ENCODE results near the gene NKAIN2. TPM values are rescaled to one million over a fixed set of nuclear protein-coding genes. Genes with fewer than 3 reads are reported as not detected.

The NKAIN2 gene
- total RNA-seq, 1 experiment from 2014 or later, result 2.2 TPM

DNA sequence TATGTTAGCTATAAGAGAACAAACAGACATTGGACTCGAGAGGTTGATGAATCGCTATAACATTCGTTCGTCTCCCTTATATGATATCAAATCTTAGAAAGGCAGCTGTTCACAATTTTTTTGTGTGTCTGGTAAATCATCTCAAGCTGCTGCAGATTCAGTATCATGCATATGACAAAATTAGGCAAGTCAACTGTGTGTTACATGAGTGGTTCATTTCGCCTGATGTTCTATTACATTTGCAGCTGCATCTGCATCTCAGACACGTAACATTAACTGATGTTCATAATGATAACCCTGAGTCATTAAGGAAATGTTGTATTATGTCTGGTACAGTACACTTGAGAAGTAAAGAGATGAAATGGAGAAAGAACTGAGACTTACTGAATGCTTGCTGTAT, 92.1 kb downstream of the NKAIN2 start:
- Histone ChIP-seq H3K4me1 (ENCODE audit: insufficient read depth, low read length, poor library complexity, severe bottlenecking) (no peaks in the 10 kb centered on the region), H3K4me3 (ENCODE audit: low read depth, low read length, poor library complexity, severe bottlenecking) (no peak overlapping the region), H3K27me3 (replicated peaks; ENCODE audit: insufficient read depth, low read depth, low read length, poor library complexity) (no peaks in the 10 kb centered on the region), H3K36me3 (ENCODE audit: insufficient read depth, low read length, poor library complexity, severe bottlenecking) (no peaks in the 10 kb centered on the region), H3K9me3 (ENCODE audit: low read depth, low read length, poor library complexity, severe bottlenecking) (no peaks in the 10 kb centered on the region), H3K27ac (ENCODE audit: low read depth, low read length, poor library complexity, severe bottlenecking) (no peak overlapping the region)
- ChIA-PET POLR2A (ENCODE audit: low non-redundant PET) (no interaction called here), CTCF (no interaction called here)
- BruUV-seq (replicated peaks), result no TSS peak
- no peak for DNase-seq (ENCODE audit: low spot score)
- TF ChIP-seq EZH2 (IDR thresholded peaks at IDR 0.05; ENCODE audit: borderline replicate concordance, low read depth, low read length, poor library complexity, severe bottlenecking), result no peak
- TF ChIP-seq, protein P1, sequence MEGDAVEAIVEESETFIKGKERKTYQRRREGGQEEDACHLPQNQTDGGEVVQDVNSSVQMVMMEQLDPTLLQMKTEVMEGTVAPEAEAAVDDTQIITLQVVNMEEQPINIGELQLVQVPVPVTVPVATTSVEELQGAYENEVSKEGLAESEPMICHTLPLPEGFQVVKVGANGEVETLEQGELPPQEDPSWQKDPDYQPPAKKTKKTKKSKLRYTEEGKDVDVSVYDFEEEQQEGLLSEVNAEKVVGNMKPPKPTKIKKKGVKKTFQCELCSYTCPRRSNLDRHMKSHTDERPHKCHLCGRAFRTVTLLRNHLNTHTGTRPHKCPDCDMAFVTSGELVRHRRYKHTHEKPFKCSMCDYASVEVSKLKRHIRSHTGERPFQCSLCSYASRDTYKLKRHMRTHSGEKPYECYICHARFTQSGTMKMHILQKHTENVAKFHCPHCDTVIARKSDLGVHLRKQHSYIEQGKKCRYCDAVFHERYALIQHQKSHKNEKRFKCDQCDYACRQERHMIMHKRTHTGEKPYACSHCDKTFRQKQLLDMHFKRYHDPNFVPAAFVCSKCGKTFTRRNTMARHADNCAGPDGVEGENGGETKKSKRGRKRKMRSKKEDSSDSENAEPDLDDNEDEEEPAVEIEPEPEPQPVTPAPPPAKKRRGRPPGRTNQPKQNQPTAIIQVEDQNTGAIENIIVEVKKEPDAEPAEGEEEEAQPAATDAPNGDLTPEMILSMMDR (conservative IDR thresholded peaks at IDR 0.05; ENCODE audit: low read depth, low read length), result no peak
- intact Hi-C loops (cut with micrococcal nuclease; ENCODE audit: unreplicated experiment), result no loop called here

DNA sequence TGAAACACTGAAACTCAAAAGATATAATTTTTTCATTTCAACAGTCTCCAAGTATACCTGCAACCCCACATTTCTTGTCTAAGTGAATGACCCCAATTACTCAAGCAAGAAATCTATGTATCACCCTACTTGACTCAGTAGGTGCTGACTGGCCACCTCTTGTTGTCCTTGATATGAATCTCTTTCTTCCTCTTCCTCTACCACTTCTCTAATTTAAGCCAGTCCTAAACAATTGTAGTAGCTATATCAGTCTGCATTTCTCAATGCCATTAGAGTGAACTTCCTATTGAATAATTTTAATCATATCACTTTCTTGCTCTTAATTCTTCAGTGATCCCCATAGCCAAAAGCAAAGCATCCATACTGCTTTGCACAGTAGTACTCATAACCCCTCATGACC, 93.2 kb downstream of the NKAIN2 start:
- CTCF ChIA-PET, result no interaction called here
- H3K9me3 ChIP-seq (ENCODE audit: low read depth, low read length, poor library complexity, severe bottlenecking), result no peaks in the 10 kb centered on the region
- DNase-seq (ENCODE audit: low spot score), result no peak
- H3K27me3 ChIP-seq (replicated peaks; ENCODE audit: insufficient read depth, low read depth, low read length, poor library complexity), result no peaks in the 10 kb centered on the region
- intact Hi-C loops (cut with micrococcal nuclease; ENCODE audit: unreplicated experiment), result no loop called here
- no peaks in the 10 kb centered on the region for H3K36me3 ChIP-seq (ENCODE audit: insufficient read depth, low read length, poor library complexity, severe bottlenecking)
- H3K27ac ChIP-seq (ENCODE audit: low read depth, low read length, poor library complexity, severe bottlenecking), result no peak overlapping the region
- no peak overlapping the region for H3K4me3 ChIP-seq (ENCODE audit: low read depth, low read length, poor library complexity, severe bottlenecking)
- BruUV-seq (replicated peaks), result no TSS peak
- no peak for TF ChIP-seq EZH2 (IDR thresholded peaks at IDR 0.05; ENCODE audit: borderline replicate concordance, low read depth, low read length, poor library complexity, severe bottlenecking)
- TF ChIP-seq, protein P1 (conservative IDR thresholded peaks at IDR 0.05; ENCODE audit: low read depth, low read length), result no peak
- no peaks in the 10 kb centered on the region for H3K4me1 ChIP-seq (ENCODE audit: insufficient read depth, low read length, poor library complexity, severe bottlenecking)
- POLR2A ChIA-PET (ENCODE audit: low non-redundant PET), result no interaction called here

DNA sequence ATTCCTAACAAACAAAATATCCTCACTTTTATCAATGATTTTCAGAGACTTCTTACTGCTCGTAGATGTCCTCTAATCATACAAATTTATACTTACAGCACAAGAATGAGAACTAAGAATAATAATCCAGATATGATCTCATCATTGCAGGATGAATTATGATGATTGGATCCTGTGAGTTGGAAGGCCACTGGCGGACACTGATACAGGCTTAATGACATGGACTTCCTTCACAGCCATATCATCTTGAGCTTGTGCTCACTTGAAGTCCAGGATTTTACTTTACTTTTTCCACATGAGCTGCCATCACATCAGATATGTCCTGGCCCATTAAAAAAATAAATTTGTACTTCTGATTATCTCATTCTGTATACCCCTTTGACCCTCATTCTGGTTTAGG, 94.3 kb downstream of the NKAIN2 start:
- CTCF ChIA-PET, result no interaction called here
- POLR2A ChIA-PET (ENCODE audit: low non-redundant PET), result no interaction called here

More for the DNA sequence above, 94.3 kb downstream of the NKAIN2 start:
- Histone ChIP-seq H3K9me3 (ENCODE audit: low read depth, low read length, poor library complexity, severe bottlenecking) (no peaks in the 10 kb centered on the region), H3K27me3 (replicated peaks; ENCODE audit: insufficient read depth, low read depth, low read length, poor library complexity) (no peaks in the 10 kb centered on the region), H3K27ac (ENCODE audit: low read depth, low read length, poor library complexity, severe bottlenecking) (no peak overlapping the region), H3K4me1 (ENCODE audit: insufficient read depth, low read length, poor library complexity, severe bottlenecking) (no peaks in the 10 kb centered on the region), H3K4me3 (ENCODE audit: low read depth, low read length, poor library complexity, severe bottlenecking) (no peak overlapping the region), H3K36me3 (ENCODE audit: insufficient read depth, low read length, poor library complexity, severe bottlenecking) (no peaks in the 10 kb centered on the region)
- no TSS peak for BruUV-seq (replicated peaks)
- no peak for DNase-seq (ENCODE audit: low spot score)
- intact Hi-C loops (cut with micrococcal nuclease; ENCODE audit: unreplicated experiment), result no loop called here
- TF ChIP-seq EZH2 (IDR thresholded peaks at IDR 0.05; ENCODE audit: borderline replicate concordance, low read depth, low read length, poor library complexity, severe bottlenecking), result no peak
- TF ChIP-seq, protein P1 (conservative IDR thresholded peaks at IDR 0.05; ENCODE audit: low read depth, low read length), result no peak
